Heart left ventricle (tissue), 16 donors: Measurements from ENCODE around the gene ARHGEF40. TPM values are rescaled to one million over a fixed set of nuclear protein-coding genes. Genes with fewer than 3 reads are reported as not detected.

Experiments used
- ATAC-seq, 4 donors: fragments of 200-7000 bp; cut with Tn5 transposase; one replicate each; pipeline ENCODE4 v1.9.1; 2020 to 2022; ENCODE audit warnings: moderate library complexity in 4 of 4, mild to moderate bottlenecking in 3 of 4, moderate number of reproducible peaks in 1 of 4
- DNase-seq, 5 donors: peaks; one replicate each; pipeline ENCODE4 v3.0.0-alpha.2; 2020
- H3K27ac ChIP-seq, 12 donors: fragments of 200-600 bp; sonication (generic) in 4 of 12; one replicate each; pipeline versions ENCODE4 v1.5.0 to v1.8.0; 2016 to 2022; ENCODE audit warnings: mild to moderate bottlenecking in 2 of 12
- H3K27me3 ChIP-seq, 9 donors: fragments of 200-600 bp; sonication (generic) in 2 of 9; one replicate each; pipeline versions ENCODE4 v1.5.1 to v1.8.0; 2016 to 2022; ENCODE audit warnings: mild to moderate bottlenecking in 3 of 9
- H3K36me3 ChIP-seq, 9 donors: fragments of 200-600 bp; sonication (generic) in 2 of 9; one replicate each; pipeline versions ENCODE4 v1.5.0 to v1.8.0; 2018 to 2022; ENCODE audit warnings: mild to moderate bottlenecking in 2 of 9
- H3K4me1 ChIP-seq, 12 donors: fragments of 200-600 bp; sonication (generic) in 4 of 12; one replicate each; pipeline versions ENCODE4 v1.5.0 to v1.8.0; 2016 to 2022; ENCODE audit warnings: mild to moderate bottlenecking in 3 of 12
- H3K4me3 ChIP-seq, 12 donors: fragments of 200-600 bp; sonication (generic) in 4 of 12; one replicate each; pipeline versions ENCODE4 v1.5.0 to v1.8.0; 2017 to 2022; ENCODE audit warnings: mild to moderate bottlenecking in 9 of 12, moderate library complexity in 4 of 12
- H3K9me3 ChIP-seq, 12 donors: fragments of 200-600 bp; sonication (generic) in 4 of 12; one replicate each; pipeline versions ENCODE4 v1.5.0 to v1.8.0; 2016 to 2022; ENCODE audit warnings: mild to moderate bottlenecking in 1 of 12
- CTCF ChIP-seq, 12 donors: fragments of 200-600 bp; sonication (generic) in 4 of 12; IDR thresholded peaks; one replicate each; pipeline versions ENCODE4 v1.5.0 to v1.8.0; 2018 to 2022; ENCODE audit warnings: antibody characterized with exemption in 12 of 12, mild to moderate bottlenecking in 5 of 12
- POLR2A ChIP-seq, 2 donors: fragments of 450-650 bp; IDR thresholded peaks; one replicate each; pipeline ENCODE4 v1.6.1; 2017; ENCODE audit warnings: antibody characterized with exemption in 2 of 2, mild to moderate bottlenecking in 2 of 2, moderate library complexity in 2 of 2
- WGBS, 4 donors: extraction: QIAGEN DNeasy Blood & Tissue Kit in 2 of 4; methylation state at CpG; one replicate each; pipeline versions ENCODE4 v1.1.5 to v1.1.7; 2013 to 2018; 5-methylcytosine and 5-hydroxymethylcytosine counted together
- intact Hi-C, 10 donors: fragments of 100-400 bp; cut with DNase I; formaldehyde crosslinking; loops; one replicate each; pipeline versions ENCODE4 v1.11.1 to v1.14.2; 2022
- polyA plus RNA-seq, 2 donors: library from polyadenylated mRNA; stranded (reverse); fragments of 200-250 nt; gene quantifications; one replicate each; pipeline ENCODE4 v1.2.3, GENCODE V29; 2013
- total RNA-seq, 9 donors: library from RNA; depleted of rRNA in 2 of 9; stranded (reverse); fragments of >200 nt in 2 of 9; fragmentation: NEBNext Ultra II Directional in 3 of 9; extraction: Animal tissue kit (Norgen Biotek cat#: 25700) in 3 of 9; gene quantifications; one replicate each; pipeline versions ENCODE4 v1.1.0 to v1.2.4, GENCODE V29; 2016 to 2023
- donor health status: ischemic (EF 13 %, LVEDD 7.1; RV severe dilation, severe dysfunction).
- donor health status: healthy with polysubstance abuse.
- donor health status: DM: no; HTN: yes; CAD: no.
- donor health status: DM: no; HTN: no; CAD: no.
- donor health status: ischemic (EF 25% LVEDD 6.9; RV normal size, moderate dysfunction).
- donor health status: ischemic (EF 25% LVEDD 5.7; RV mildly dilated, moderate dysfunction).
- donor health status: healthy.
- donor health status: DM: yes; HTN: yes; CAD: no.
- donor health status: ischemic (EF 35%, LVEDD 5.7; RV mildly dilated, moderate dysfunction).
- donor health status: nonischemic (EF 11% LVEDD 7.7; RV severe dilation, severe dysfunction).
- donor health status: DM: yes; HTN: yes; CAD: no.
- donor health status: PGD.
- donor health status: ischemic (EF 29% LVEDD 5.4; RV normal size, mild dysfunction).
- donor health status: nonischemic (EF 23%, LVEDD 6.1; RV moderate dilation, normal function).

ARHGEF40 gene
- total and polyA plus RNA-seq, 11 donors = 15.5 to 31.5 (median 18.7) TPM

- ATAC-seq = no peak
- Histone ChIP-seq H3K36me3 (peaks cover 0 to 19% (median 15%) of the 10 kb centered on the region in 9 donors), H3K4me3 (no peak overlapping the region), H3K4me1 (peaks cover 0 to 50% (median 23%) of the 10 kb centered on the region in 12 donors), H3K27ac (peak overlapping the region in 10 of 12 donors; percentile 42 to 94 (median 80)), H3K27me3 (no peaks in the 10 kb centered on the region), H3K9me3 (no peaks in the 10 kb centered on the region)
- no peak for DNase-seq
- 48 to 69% (median 57%) methylated on average over 3 of the region's 3 CpGs for WGBS, 4 donors
- TF ChIP-seq CTCF (IDR thresholded peaks at IDR 0.05) = no peak
- TF ChIP-seq POLR2A (IDR thresholded peaks at IDR 0.05) = no peak
- intact Hi-C loops = loop anchor here in 2 of 10 donors (10.0 kb wide), 1 partner anchor 482 kb away; no protein-coding TSS in a partner anchor
Measured at GRCh38 chr14:21096438-21096837, 26.3 kb downstream of the ARHGEF40 start.

GRCh38 chr14:21096978-21097635 is 27.0 kb downstream of the ARHGEF40 start:
- peaks cover 0 to 13% (median 9%) of the 10 kb centered on the region in 9 donors for H3K36me3 ChIP-seq
- H3K27me3 ChIP-seq = no peaks in the 10 kb centered on the region
- intact Hi-C loops = loop anchor here in 2 of 10 donors (10.0 kb wide), 1 partner anchor 482 kb away; no protein-coding TSS in a partner anchor
- peak overlapping the region; percentile 57 to 94 (median 80) for H3K27ac ChIP-seq
- TF ChIP-seq POLR2A (IDR thresholded peaks at IDR 0.05) (no peak), CTCF (IDR thresholded peaks at IDR 0.05) (no peak)
- no peaks in the 10 kb centered on the region for H3K9me3 ChIP-seq
- peak overlapping the region in 11 of 12 donors; percentile 40 to 86 (median 66) for H3K4me3 ChIP-seq
- 48 to 57% (median 52%) methylated on average over 7 to 10 of the region's 10 CpGs for WGBS, 4 donors
- peaks cover 0 to 48% (median 22%) of the 10 kb centered on the region in 12 donors for H3K4me1 ChIP-seq
- ATAC-seq (no peak), DNase-seq (no peak)

- H3K4me1 ChIP-seq = peaks cover 0 to 42% (median 19%) of the 10 kb centered on the region in 12 donors
Measured at GRCh38 chr14:21097636-21098075, 27.6 kb downstream of the ARHGEF40 start.

More at GRCh38 chr14:21097636-21098075, 27.6 kb downstream of the ARHGEF40 start:
- no peak for DNase-seq
- ATAC-seq = peak in 2 of 4 donors; percentile 6 to 21
- 4 to 13% (median 4%) methylated on average over 16 to 19 of the region's 19 CpGs for WGBS, 4 donors
- intact Hi-C loops = loop anchor here in 2 of 10 donors (10.0 kb wide), 1 partner anchor 483 kb away; no protein-coding TSS in a partner anchor
- TF ChIP-seq POLR2A (IDR thresholded peaks at IDR 0.05) (no peak), CTCF (IDR thresholded peaks at IDR 0.05) (no peak)
- Histone ChIP-seq H3K4me3 (peak overlapping the region; percentile 10 to 86 (median 65)), H3K27me3 (no peaks in the 10 kb centered on the region), H3K27ac (peak overlapping the region; percentile 57 to 94 (median 80)), H3K36me3 (peaks cover 0 to 8% (median 5%) of the 10 kb centered on the region in 9 donors), H3K9me3 (no peaks in the 10 kb centered on the region)
